ENCODE measurements around the gene DNAH17. TPM values are rescaled to one million over a fixed set of nuclear protein-coding genes. Genes with fewer than 3 reads are reported as not detected.

Gene DNAH17
- total and polyA plus RNA-seq, 2 of the 13 experiments (the other 11 are each of a cell fraction or from before 2014, with no cell fraction given), result 0.86 to 1.6 TPM

GRCh38 chr17:78432226-78433012 is 144.8 kb downstream of the DNAH17 start (continued):
- TF ChIP-seq ZNF556 (CRISPR knock-in tag; IDR thresholded peaks at IDR 0.05; ENCODE audit: borderline replicate concordance) (no peak), ZNF362 (CRISPR knock-in tag; IDR thresholded peaks at IDR 0.05; ENCODE audit: borderline replicate concordance) (no peak), ZBTB38 (CRISPR knock-in tag; IDR thresholded peaks at IDR 0.05) (no peak), POLR2A (IDR thresholded peaks at IDR 0.05; ENCODE audit: insufficient read depth in 1 of 2, low read depth in 2 of 2, low read length in 2 of 2) (no peak), ZNF720 (CRISPR knock-in tag; IDR thresholded peaks at IDR 0.05) (no peak), ZNF782 (CRISPR knock-in tag; IDR thresholded peaks at IDR 0.05; ENCODE audit: borderline replicate concordance) (0 out of 2 replicates have a peak, but pooled peaks have one; percentile 73), ZNF430 (CRISPR knock-in tag; IDR thresholded peaks at IDR 0.05) (0 out of 2 replicates have a peak, but pooled peaks have one; percentile 11), ZKSCAN5 (CRISPR knock-in tag; IDR thresholded peaks at IDR 0.05) (no peak), ZNF710 (CRISPR knock-in tag; IDR thresholded peaks at IDR 0.05; ENCODE audit: borderline replicate concordance) (no peak), ZNF770 (CRISPR knock-in tag; IDR thresholded peaks at IDR 0.05) (peak; percentile 95), ZNF724P (CRISPR knock-in tag; IDR thresholded peaks at IDR 0.05; ENCODE audit: borderline replicate concordance) (0 out of 2 replicates have a peak, but pooled peaks have one; percentile 2), ZGPAT (CRISPR knock-in tag; IDR thresholded peaks at IDR 0.05) (peak; percentile 2; the same call in 1 of the 2 replicates), PAXIP1 (CRISPR knock-in tag; conservative IDR thresholded peaks at IDR 0.05) (no peak), ZNF414 (CRISPR knock-in tag; IDR thresholded peaks at IDR 0.05) (no peak), SIX4 (CRISPR knock-in tag; IDR thresholded peaks at IDR 0.05) (no peak), SAP130 (CRISPR knock-in tag; IDR thresholded peaks at IDR 0.05; ENCODE audit: low read depth) (0 out of 2 replicates have a peak, but pooled peaks have one; percentile 2), ZNF274 (CRISPR knock-in tag; IDR thresholded peaks at IDR 0.05) (no peak)

All from HepG2 (cell line).